Smooth muscle cell (in vitro differentiated cells): ENCODE data around the gene BICD1. TPM values are rescaled to one million over a fixed set of nuclear protein-coding genes. Genes with fewer than 3 reads are reported as not detected.

ENCODE experiments used
- DNase-seq: peaks from one replicate; lab custom pipeline; 2025; ENCODE audit not compliant: unreplicated experiment; lab: John Stamatoyannopoulos, UW
- H2AFZ ChIP-seq: fragments of 200-600 bp; sonication (generic); 2 replicates; pipeline ENCODE4 v1.6.0; 2016; ENCODE audit warnings: antibody characterized with exemption, low read depth, mild to moderate bottlenecking
- H3F3A ChIP-seq: fragments of 200-600 bp; sonication (generic); 2 replicates; pipeline ENCODE4 v1.6.0; 2017; ENCODE audit warnings: antibody characterized with exemption, low read depth
- H3K27ac ChIP-seq: fragments of 200-600 bp; sonication (generic); 2 replicates; pipeline ENCODE4 v1.5.1; 2016; ENCODE audit warnings: low read depth, mild to moderate bottlenecking
- H3K27me3 ChIP-seq: fragments of 200-600 bp; sonication (generic); 2 replicates; pipeline ENCODE4 v1.6.1; 2016; ENCODE audit warnings: low read depth, mild to moderate bottlenecking
- H3K36me3 ChIP-seq: fragments of 200-600 bp; sonication (generic); 2 replicates; pipeline ENCODE4 v1.5.1; 2016; ENCODE audit warnings: low read depth
- H3K4me1 ChIP-seq: fragments of 200-600 bp; sonication (generic); 2 replicates; pipeline ENCODE4 v1.5.1; 2016; ENCODE audit warnings: low read depth
- H3K4me2 ChIP-seq: fragments of 200-600 bp; sonication (generic); 2 replicates; pipeline ENCODE4 v1.6.0; 2016; ENCODE audit warnings: mild to moderate bottlenecking
- H3K4me3 ChIP-seq: fragments of 200-600 bp; sonication (generic); 2 replicates; pipeline ENCODE4 v1.5.1; 2016; ENCODE audit warnings: mild to moderate bottlenecking
- H3K79me2 ChIP-seq: fragments of 200-600 bp; sonication (generic); 2 replicates; pipeline ENCODE4 v1.6.0; 2016; ENCODE audit warnings: low read depth, mild to moderate bottlenecking
- H3K9ac ChIP-seq: fragments of 200-600 bp; sonication (generic); 2 replicates; pipeline ENCODE4 v1.6.0; 2016; ENCODE audit warnings: low read depth
- H3K9me3 ChIP-seq: fragments of 200-600 bp; sonication (generic); replicated peaks from 2 replicates; pipeline ENCODE4 v1.5.1; 2016; ENCODE audit warnings: low read depth
- H4K20me1 ChIP-seq: fragments of 200-600 bp; sonication (generic); 2 replicates; pipeline ENCODE4 v1.6.0; 2016; ENCODE audit warnings: low read depth
- WGBS: methylation state at CpG from one replicate; pipeline ENCODE4 v1.1.7; 2016; ENCODE audit warnings: low lambda C conversion rate; 5-methylcytosine and 5-hydroxymethylcytosine counted together
- polyA plus RNA-seq: library from polyadenylated mRNA; unstranded; fragments of >200 nt; fragmentation: Nextera tagmentation; extraction: Ambion mirVana; gene quantifications from 2 replicates; pipeline ENCODE4 v1.2.1, GENCODE V29; 2016
- total RNA-seq: library from RNA; depleted of rRNA; stranded (reverse); fragments of >200 nt; gene quantifications from 2 replicates; pipeline ENCODE4 v1.2.3, GENCODE V29; 2014
- TF ChIP-seq, protein P1 (sequence below): fragments of 200-600 bp; sonication (generic); IDR thresholded peaks from 2 replicates; pipeline ENCODE4 v1.5.1; 2017; ENCODE audit warnings: borderline replicate concordance, mild to moderate bottlenecking, antibody characterized with exemption; ENCODE audit not compliant: insufficient read depth, poor library complexity, severe bottlenecking

Gene BICD1
- total and polyA plus RNA-seq, 2 experiments from 2014 or later: 6.5 to 11.5 TPM

- peaks cover 7% of the 10 kb centered on the region for H4K20me1 ChIP-seq
- DNase-seq: no peak
Measured at GRCh38 chr12:32151086-32151485, 44.4 kb downstream of the BICD1 start.

GRCh38 chr12:32151552-32151951 lies 44.9 kb downstream of the BICD1 start:
- Histone ChIP-seq H4K20me1 (peaks cover 9% of the 10 kb centered on the region), H3K27ac (no peak overlapping the region), H2AFZ (no peak overlapping the region), H3K79me2 (no peaks in the 10 kb centered on the region), H3K36me3 (no peaks in the 10 kb centered on the region), H3K9me3 (no peaks in the 10 kb centered on the region), H3K27me3 (no peaks in the 10 kb centered on the region), H3F3A (no peaks in the 10 kb centered on the region), H3K9ac (no peak overlapping the region), H3K4me1 (no peaks in the 10 kb centered on the region), H3K4me2 (no peak overlapping the region), H3K4me3 (no peak overlapping the region)
- DNase-seq: no peak
- TF ChIP-seq, protein P1, sequence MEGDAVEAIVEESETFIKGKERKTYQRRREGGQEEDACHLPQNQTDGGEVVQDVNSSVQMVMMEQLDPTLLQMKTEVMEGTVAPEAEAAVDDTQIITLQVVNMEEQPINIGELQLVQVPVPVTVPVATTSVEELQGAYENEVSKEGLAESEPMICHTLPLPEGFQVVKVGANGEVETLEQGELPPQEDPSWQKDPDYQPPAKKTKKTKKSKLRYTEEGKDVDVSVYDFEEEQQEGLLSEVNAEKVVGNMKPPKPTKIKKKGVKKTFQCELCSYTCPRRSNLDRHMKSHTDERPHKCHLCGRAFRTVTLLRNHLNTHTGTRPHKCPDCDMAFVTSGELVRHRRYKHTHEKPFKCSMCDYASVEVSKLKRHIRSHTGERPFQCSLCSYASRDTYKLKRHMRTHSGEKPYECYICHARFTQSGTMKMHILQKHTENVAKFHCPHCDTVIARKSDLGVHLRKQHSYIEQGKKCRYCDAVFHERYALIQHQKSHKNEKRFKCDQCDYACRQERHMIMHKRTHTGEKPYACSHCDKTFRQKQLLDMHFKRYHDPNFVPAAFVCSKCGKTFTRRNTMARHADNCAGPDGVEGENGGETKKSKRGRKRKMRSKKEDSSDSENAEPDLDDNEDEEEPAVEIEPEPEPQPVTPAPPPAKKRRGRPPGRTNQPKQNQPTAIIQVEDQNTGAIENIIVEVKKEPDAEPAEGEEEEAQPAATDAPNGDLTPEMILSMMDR: no peak

More at GRCh38 chr12:32151086-32151485, 44.4 kb downstream of the BICD1 start:
- TF ChIP-seq, protein P1: no peak
- H3K27ac ChIP-seq: no peak overlapping the region
- peaks cover 3% of the 10 kb centered on the region for H3K79me2 ChIP-seq
- no peaks in the 10 kb centered on the region for H3K9me3 ChIP-seq
- no peaks in the 10 kb centered on the region for H3K36me3 ChIP-seq
- no peaks in the 10 kb centered on the region for H3K27me3 ChIP-seq
- 89% methylated on average over 1 of the region's 1 CpG for WGBS
- H3K9ac ChIP-seq: no peak overlapping the region
- H3K4me2 ChIP-seq: no peak overlapping the region
- H2AFZ ChIP-seq: no peak overlapping the region
- H3K4me1 ChIP-seq: no peaks in the 10 kb centered on the region
- H3F3A ChIP-seq: no peaks in the 10 kb centered on the region
- H3K4me3 ChIP-seq: no peak overlapping the region

- Histone ChIP-seq H3K4me2 (no peak overlapping the region), H3K27ac (no peak overlapping the region), H3K36me3 (no peaks in the 10 kb centered on the region), H3K27me3 (no peaks in the 10 kb centered on the region), H3K4me1 (no peaks in the 10 kb centered on the region), H3K9me3 (no peaks in the 10 kb centered on the region), H3K9ac (no peak overlapping the region), H4K20me1 (peaks cover 9% of the 10 kb centered on the region), H3K79me2 (no peaks in the 10 kb centered on the region), H3F3A (no peaks in the 10 kb centered on the region), H3K4me3 (no peak overlapping the region), H2AFZ (no peak overlapping the region)
- no peak for DNase-seq
- TF ChIP-seq, protein P1: no peak
- 81% methylated on average over 3 of the region's 3 CpGs for WGBS
Measured at GRCh38 chr12:32155041-32155440, 48.4 kb downstream of the BICD1 start.

GRCh38 chr12:32155961-32156529 lies 49.4 kb downstream of the BICD1 start:
- no peaks in the 10 kb centered on the region for H3K79me2 ChIP-seq
- TF ChIP-seq, protein P1: no peak

More at GRCh38 chr12:32155961-32156529, 49.4 kb downstream of the BICD1 start:
- H3K9ac ChIP-seq: no peak overlapping the region
- DNase-seq: no peak
- H4K20me1 ChIP-seq: peaks cover 9% of the 10 kb centered on the region
- H3K36me3 ChIP-seq: no peaks in the 10 kb centered on the region
- no peak overlapping the region for H2AFZ ChIP-seq
- H3F3A ChIP-seq: no peaks in the 10 kb centered on the region
- H3K9me3 ChIP-seq: no peaks in the 10 kb centered on the region
- no peak overlapping the region for H3K4me3 ChIP-seq
- H3K27ac ChIP-seq: no peak overlapping the region
- H3K4me1 ChIP-seq: no peaks in the 10 kb centered on the region
- H3K4me2 ChIP-seq: no peak overlapping the region
- no peaks in the 10 kb centered on the region for H3K27me3 ChIP-seq
- 85% methylated on average over 4 of the region's 4 CpGs for WGBS
